MM.1S (cell line): ENCODE data around the gene GTF3C4.

Source experiments
- DNase-seq: peaks from one replicate; pipeline ENCODE4 v3.0.0-alpha.2; 2015
- H2AFZ ChIP-seq: fragments of 300-600 bp; sonication (generic); 2 replicates; pipeline ENCODE4 v1.6.0; 2016; ENCODE audit warnings: antibody characterized with exemption, low read length
- H3F3A ChIP-seq: fragments of 300-600 bp; sonication (generic); 2 replicates; pipeline ENCODE4 v1.6.1; 2016; ENCODE audit warnings: mild to moderate bottlenecking, antibody characterized with exemption, low read length, moderate library complexity, mixed read lengths; ENCODE audit not compliant: insufficient read depth
- H3K27ac ChIP-seq: fragments of 300-600 bp; sonication (generic); 2 replicates; pipeline ENCODE4 v1.5.1; 2016; ENCODE audit warnings: mild to moderate bottlenecking, low read length
- H3K27me3 ChIP-seq: fragments of 300-600 bp; sonication (generic); replicated peaks from 2 replicates; pipeline ENCODE4 v1.6.0; 2016; ENCODE audit warnings: low read length; ENCODE audit not compliant: insufficient read depth
- H3K36me3 ChIP-seq: fragments of 300-600 bp; sonication (generic); replicated peaks from 2 replicates; pipeline ENCODE4 v1.6.1; 2016; ENCODE audit warnings: mild to moderate bottlenecking, low read length, mixed read lengths; ENCODE audit not compliant: insufficient read depth
- H3K4me1 ChIP-seq: fragments of 300-600 bp; sonication (generic); 2 replicates; pipeline ENCODE4 v1.6.1; 2016; ENCODE audit warnings: low read length, mixed read lengths
- H3K4me2 ChIP-seq: fragments of 300-600 bp; sonication (generic); 2 replicates; pipeline ENCODE4 v1.6.0; 2016; ENCODE audit warnings: low read depth, low read length
- H3K4me3 ChIP-seq: fragments of 300-600 bp; sonication (generic); 2 replicates; pipeline ENCODE4 v1.5.1; 2016; ENCODE audit warnings: low read length, mixed read lengths
- H3K79me2 ChIP-seq: fragments of 300-600 bp; sonication (generic); 2 replicates; pipeline ENCODE4 v1.6.1; 2016; ENCODE audit warnings: mixed run types, low read length, mixed read lengths
- H3K9ac ChIP-seq: fragments of 300-600 bp; sonication (generic); 2 replicates; pipeline ENCODE4 v1.6.1; 2016; ENCODE audit warnings: low read length, mixed read lengths
- H3K9me2 ChIP-seq: fragments of 300-600 bp; sonication (generic); replicated peaks from 2 replicates; pipeline ENCODE4 v1.6.1; 2016; ENCODE audit warnings: mild to moderate bottlenecking, low read length, mixed read lengths; ENCODE audit not compliant: insufficient read depth
- H3K9me3 ChIP-seq: fragments of 300-600 bp; sonication (generic); replicated peaks from 2 replicates; pipeline ENCODE4 v1.6.1; 2016; ENCODE audit warnings: mild to moderate bottlenecking, low read length, mixed read lengths; ENCODE audit not compliant: insufficient read depth
- H4K20me1 ChIP-seq: fragments of 300-600 bp; sonication (generic); 2 replicates; pipeline ENCODE4 v1.6.1; 2016; ENCODE audit warnings: mild to moderate bottlenecking, low read length, moderate library complexity, mixed read lengths; ENCODE audit not compliant: insufficient read depth
- EZH2 ChIP-seq: fragments of 300-600 bp; sonication (generic); optimal IDR thresholded peaks from 2 replicates; pipeline ENCODE3; 2017; ENCODE audit warnings: low read depth, mild to moderate bottlenecking, antibody characterized with exemption, low read length, mixed read lengths
- EZH2phosphoT487 ChIP-seq: fragments of 300-600 bp; sonication (generic); IDR thresholded peaks from 2 replicates; pipeline ENCODE4 v1.6.1; 2018; ENCODE audit warnings: antibody characterized with exemption, low read length
- TF ChIP-seq, protein P1 (sequence below): fragments of 300-600 bp; sonication (generic); IDR thresholded peaks from 2 replicates; pipeline ENCODE4 v1.5.1; 2016; ENCODE audit warnings: antibody characterized with exemption, low read length, mixed read lengths

The GTF3C4 gene

DNA sequence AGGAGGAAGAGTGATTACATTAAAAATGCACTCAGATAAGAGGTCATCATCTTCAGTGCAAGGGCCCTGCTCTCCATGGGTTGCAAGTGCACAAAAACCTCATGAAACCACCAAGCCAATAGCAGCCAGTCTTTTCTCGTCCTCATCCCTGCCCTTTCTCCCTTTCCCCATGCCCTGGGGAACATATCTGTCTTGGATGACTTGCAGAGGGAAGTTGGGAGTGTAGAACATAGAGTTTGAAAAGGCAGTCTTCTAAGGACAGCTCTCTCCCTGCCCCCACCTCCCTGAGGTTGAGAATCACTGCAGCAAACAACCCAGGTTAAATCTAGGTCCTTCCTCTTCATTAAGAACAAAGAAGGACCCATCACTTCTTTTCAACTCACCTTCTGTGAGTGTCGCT lies 22.5 kb upstream of the GTF3C4 start:
- no peak overlapping the region for H2AFZ ChIP-seq
- H3K9me3 ChIP-seq, result no peaks in the 10 kb centered on the region
- H3F3A ChIP-seq, result no peaks in the 10 kb centered on the region
- no peaks in the 10 kb centered on the region for H3K27me3 ChIP-seq
- peaks cover 11% of the 10 kb centered on the region; the same call in 1 of the 2 replicates for H3K36me3 ChIP-seq
- no peak overlapping the region for H3K4me3 ChIP-seq
- H4K20me1 ChIP-seq, result no peaks in the 10 kb centered on the region
- H3K9ac ChIP-seq, result no peak overlapping the region
- no peaks in the 10 kb centered on the region for H3K9me2 ChIP-seq
- H3K4me1 ChIP-seq, result no peaks in the 10 kb centered on the region
- H3K79me2 ChIP-seq, result no peaks in the 10 kb centered on the region
- TF ChIP-seq EZH2phosphoT487 (no peak), EZH2 (no peak)
- TF ChIP-seq, protein P1, sequence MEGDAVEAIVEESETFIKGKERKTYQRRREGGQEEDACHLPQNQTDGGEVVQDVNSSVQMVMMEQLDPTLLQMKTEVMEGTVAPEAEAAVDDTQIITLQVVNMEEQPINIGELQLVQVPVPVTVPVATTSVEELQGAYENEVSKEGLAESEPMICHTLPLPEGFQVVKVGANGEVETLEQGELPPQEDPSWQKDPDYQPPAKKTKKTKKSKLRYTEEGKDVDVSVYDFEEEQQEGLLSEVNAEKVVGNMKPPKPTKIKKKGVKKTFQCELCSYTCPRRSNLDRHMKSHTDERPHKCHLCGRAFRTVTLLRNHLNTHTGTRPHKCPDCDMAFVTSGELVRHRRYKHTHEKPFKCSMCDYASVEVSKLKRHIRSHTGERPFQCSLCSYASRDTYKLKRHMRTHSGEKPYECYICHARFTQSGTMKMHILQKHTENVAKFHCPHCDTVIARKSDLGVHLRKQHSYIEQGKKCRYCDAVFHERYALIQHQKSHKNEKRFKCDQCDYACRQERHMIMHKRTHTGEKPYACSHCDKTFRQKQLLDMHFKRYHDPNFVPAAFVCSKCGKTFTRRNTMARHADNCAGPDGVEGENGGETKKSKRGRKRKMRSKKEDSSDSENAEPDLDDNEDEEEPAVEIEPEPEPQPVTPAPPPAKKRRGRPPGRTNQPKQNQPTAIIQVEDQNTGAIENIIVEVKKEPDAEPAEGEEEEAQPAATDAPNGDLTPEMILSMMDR, result no peak
- H3K27ac ChIP-seq, result no peak overlapping the region
- DNase-seq, result no peak
- no peak overlapping the region for H3K4me2 ChIP-seq

GRCh38 chr9:132648283-132648682 lies 22.0 kb upstream of the GTF3C4 start:
- H3K9me3 ChIP-seq, result no peaks in the 10 kb centered on the region
- no peaks in the 10 kb centered on the region for H3K9me2 ChIP-seq
- no peak overlapping the region for H3K27ac ChIP-seq
- H3K79me2 ChIP-seq, result no peaks in the 10 kb centered on the region
- H3K4me2 ChIP-seq, result no peak overlapping the region
- no peak overlapping the region for H3K4me3 ChIP-seq
- DNase-seq, result no peak
- no peaks in the 10 kb centered on the region for H3K27me3 ChIP-seq
- no peak overlapping the region for H3K9ac ChIP-seq
- TF ChIP-seq, protein P1, result no peak
- TF ChIP-seq EZH2 (no peak), EZH2phosphoT487 (no peak)
- no peaks in the 10 kb centered on the region for H4K20me1 ChIP-seq
- H3K36me3 ChIP-seq, result peaks cover 11% of the 10 kb centered on the region; the same call in 1 of the 2 replicates
- H3F3A ChIP-seq, result no peaks in the 10 kb centered on the region
- H2AFZ ChIP-seq, result no peak overlapping the region
- H3K4me1 ChIP-seq, result no peaks in the 10 kb centered on the region

- Histone ChIP-seq H3K4me1 (no peaks in the 10 kb centered on the region), H3K9me3 (no peaks in the 10 kb centered on the region), H2AFZ (no peak overlapping the region), H3K27me3 (no peaks in the 10 kb centered on the region), H3K9me2 (no peaks in the 10 kb centered on the region), H3K9ac (no peak overlapping the region), H3K79me2 (no peaks in the 10 kb centered on the region), H3K36me3 (peaks cover 11% of the 10 kb centered on the region; the same call in 1 of the 2 replicates), H3K4me3 (no peak overlapping the region), H4K20me1 (no peaks in the 10 kb centered on the region), H3F3A (no peaks in the 10 kb centered on the region), H3K27ac (no peak overlapping the region), H3K4me2 (no peak overlapping the region)
- TF ChIP-seq, protein P1, result no peak
- DNase-seq, result no peak
Observed at GRCh38 chr9:132648685-132649084, 21.6 kb upstream of the GTF3C4 start.
